ENCODE measurements around the gene SCN7A. TPM values are rescaled to one million over a fixed set of nuclear protein-coding genes. Genes with fewer than 3 reads are reported as not detected.
A peak's percentile ranks its signal among the peaks of the same experiment; 100 is the strongest.
"Not testable (repeated sequence)": the region's sequence is repeated elsewhere in the genome, so short reads cannot be mapped to it uniquely, and the experiment has no call there.

SCN7A gene
- 0.16 and 0.21 TPM in 2 replicates for total RNA-seq
- polyA plus RNA-seq (2012) = 0.01 TPM

DNA sequence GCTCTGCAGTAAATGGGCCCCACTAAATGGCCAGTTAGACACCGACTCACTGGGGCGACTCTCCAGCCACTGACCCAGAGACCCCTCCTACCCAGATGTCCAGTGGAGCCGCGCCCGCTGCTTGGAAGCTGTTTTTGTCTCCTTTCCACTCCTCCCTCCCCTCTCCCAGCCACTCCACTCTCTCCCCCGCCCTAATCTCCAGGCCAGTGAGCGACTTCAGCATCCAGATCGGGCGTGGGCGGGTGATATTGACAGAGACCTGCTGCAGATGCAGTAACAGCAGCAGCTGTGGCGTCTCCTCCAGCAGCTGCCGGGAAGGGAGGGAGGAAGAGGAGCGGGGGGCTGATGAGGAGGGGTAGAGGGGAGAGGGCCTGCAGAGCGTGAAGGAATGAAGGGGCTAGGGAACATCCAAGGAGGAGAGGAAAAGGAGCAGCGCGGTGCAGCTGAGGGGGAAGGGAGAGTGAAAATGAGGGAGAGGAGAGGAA, at the start of gene SCN7A:
SCN7A (minus strand) TSS at position 110 of the 485 bp plus-strand sequence. CDS start 16,553 bp downstream, outside the sequence.
- peak; percentile 57 for DNase-seq (ENCODE audit: low read depth)

GRCh38 chr2:166539340-166540162, 45.5 kb upstream of the SCN7A start:
- peak; percentile 86 for DNase-seq (ENCODE audit: low read depth)

- no peak for DNase-seq (ENCODE audit: low read depth)
Observed at GRCh38 chr2:166536111-166536510, 42.1 kb upstream of the SCN7A start.

GRCh38 chr2:166521155-166521554, 27.1 kb upstream of the SCN7A start:
- no peak for DNase-seq (ENCODE audit: low read depth)

DNA sequence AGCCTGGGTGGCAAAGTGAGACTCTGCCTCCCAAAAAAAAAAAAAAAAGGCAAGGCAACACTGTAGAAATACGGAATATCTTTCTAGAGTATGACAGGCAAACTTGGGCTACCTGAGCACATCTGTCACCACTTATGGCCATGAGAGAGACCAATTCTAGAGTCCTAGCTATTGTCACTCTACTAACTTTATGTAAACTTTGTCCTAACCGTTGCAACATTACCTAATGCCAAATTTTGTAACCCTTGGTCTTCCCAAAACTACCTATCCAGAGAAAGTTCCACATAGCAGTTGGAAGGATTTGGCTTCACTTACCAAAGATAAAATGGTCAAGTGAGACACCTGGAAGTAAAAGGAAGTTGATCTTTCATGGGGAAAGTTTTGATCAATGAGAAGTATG, 26.6 kb upstream of the SCN7A start:
- no peak for DNase-seq (ENCODE audit: low read depth)

- no peak for DNase-seq (ENCODE audit: low read depth)
Observed at GRCh38 chr2:166519391-166519962, 25.4 kb upstream of the SCN7A start.

GRCh38 chr2:166518634-166519390, 24.8 kb upstream of the SCN7A start:
- DNase-seq (ENCODE audit: low read depth) = no peak

GRCh38 chr2:166517533-166518061, 23.5 kb upstream of the SCN7A start:
- DNase-seq (ENCODE audit: low read depth) = no peak

GRCh38 chr2:166516712-166517303, 22.8 kb upstream of the SCN7A start:
- peak; percentile 30 for DNase-seq (ENCODE audit: low read depth)

GRCh38 chr2:166513952-166514351, 19.9 kb upstream of the SCN7A start:
- no peak for DNase-seq (ENCODE audit: low read depth)

DNA sequence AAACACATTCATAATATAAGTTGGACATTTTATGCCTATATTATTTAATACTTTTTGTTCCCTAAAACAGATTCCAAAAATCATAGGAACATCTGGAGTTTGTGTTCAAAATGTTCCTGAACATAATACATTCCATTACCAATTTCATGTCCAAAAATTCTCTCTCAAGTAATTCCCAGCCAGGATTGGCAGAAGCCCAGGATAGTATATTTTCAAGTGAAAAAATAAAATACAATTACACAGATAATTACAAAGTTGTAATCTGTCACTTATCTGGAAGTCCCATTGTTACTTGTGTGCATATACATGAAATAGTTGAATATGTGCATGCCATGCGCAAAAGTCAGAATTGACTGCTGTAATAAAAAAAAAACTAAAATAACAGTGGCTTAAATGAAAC, 5.2 kb upstream of the SCN7A start:
- DNase-seq (ENCODE audit: low read depth) = no peak

GRCh38 chr2:166491461-166491860, 2.6 kb downstream of the SCN7A start:
- no peak for DNase-seq (ENCODE audit: low read depth)

DNA sequence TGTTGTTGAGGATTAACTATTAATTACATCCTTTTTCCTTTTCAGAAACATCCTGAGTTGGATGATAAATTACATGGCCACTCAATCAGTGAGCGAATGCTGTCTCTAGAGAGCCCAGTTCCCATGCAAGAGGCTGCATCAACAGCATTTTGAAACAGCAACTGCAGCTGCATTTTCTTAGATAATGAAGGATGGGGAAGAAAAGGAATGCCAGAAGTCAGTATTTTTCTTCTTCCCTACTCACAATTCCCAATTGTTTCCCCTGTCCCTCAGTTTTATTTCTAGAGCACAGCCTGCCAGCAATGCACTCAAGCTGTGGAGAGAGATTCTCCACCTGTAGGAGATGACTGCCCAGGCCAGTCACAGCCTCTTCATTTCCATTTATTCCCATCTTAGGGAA, 6.9 kb downstream of the SCN7A start:
- no peak for DNase-seq (ENCODE audit: low read depth)

- no peak for DNase-seq (ENCODE audit: low read depth)
Observed at GRCh38 chr2:166485558-166486178, 8.4 kb downstream of the SCN7A start.

DNA sequence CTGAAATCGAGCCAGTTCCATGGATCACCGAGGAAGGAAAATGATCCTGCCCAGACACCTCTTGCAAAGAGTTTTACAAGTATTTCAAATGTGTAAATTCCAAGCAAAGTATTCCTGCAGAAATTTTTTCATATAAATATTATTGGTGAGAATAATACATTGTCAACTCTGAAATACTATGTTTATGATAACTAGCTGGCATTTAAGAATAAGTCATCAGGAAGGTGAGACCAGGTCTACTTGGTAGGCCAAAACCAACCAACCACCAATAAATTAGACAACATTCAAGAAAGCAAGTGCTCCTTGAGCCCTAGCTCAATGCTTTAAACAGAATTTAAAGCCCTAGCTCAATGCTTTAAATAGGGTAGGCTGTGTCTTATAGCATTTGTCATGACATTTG, 21.7 kb downstream of the SCN7A start:
- DNase-seq (ENCODE audit: low read depth) = no peak

GRCh38 chr2:166468124-166469024, 25.7 kb downstream of the SCN7A start:
- DNase-seq (ENCODE audit: low read depth) = no peak

DNA sequence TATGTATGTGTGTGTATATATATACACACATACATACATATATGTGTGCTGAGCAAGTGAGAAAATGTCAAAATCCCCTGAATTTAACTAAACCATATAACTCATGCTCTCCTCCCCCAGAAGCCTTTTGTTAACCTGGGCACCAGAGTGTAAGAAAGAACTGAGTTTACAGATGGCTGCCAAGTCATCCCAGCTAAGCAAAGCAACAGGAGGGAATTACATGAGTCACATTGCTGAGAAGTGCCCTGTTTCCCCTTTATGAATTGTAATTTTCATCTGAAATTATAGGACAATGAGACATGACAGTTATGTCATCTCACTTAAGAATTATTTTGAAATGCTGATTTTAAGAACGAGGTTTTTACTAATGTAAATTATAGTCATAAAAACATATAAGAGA, 29.9 kb downstream of the SCN7A start:
- DNase-seq (ENCODE audit: low read depth) = no peak

GRCh38 chr2:166463640-166464039, 30.4 kb downstream of the SCN7A start:
- DNase-seq (ENCODE audit: low read depth) = no peak

DNA sequence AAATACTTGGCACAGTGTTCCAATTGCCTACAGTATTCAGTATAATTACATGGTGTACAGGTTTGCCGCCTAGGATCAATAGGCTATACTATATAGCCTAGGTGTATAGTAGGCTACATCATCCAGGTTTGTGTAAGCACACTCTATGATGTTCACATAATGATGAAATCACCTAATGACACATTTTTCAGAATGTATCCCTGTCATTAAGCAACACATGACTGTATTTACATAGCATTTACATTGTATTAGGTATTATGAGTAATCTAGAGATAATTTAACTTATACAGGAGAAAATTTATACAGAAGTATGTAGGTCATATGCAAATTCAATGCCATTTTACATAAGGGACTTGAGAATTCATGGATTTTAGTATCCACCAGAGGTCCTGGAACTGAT, 35.4 kb downstream of the SCN7A start:
- no peak for DNase-seq (ENCODE audit: low read depth)

DNA sequence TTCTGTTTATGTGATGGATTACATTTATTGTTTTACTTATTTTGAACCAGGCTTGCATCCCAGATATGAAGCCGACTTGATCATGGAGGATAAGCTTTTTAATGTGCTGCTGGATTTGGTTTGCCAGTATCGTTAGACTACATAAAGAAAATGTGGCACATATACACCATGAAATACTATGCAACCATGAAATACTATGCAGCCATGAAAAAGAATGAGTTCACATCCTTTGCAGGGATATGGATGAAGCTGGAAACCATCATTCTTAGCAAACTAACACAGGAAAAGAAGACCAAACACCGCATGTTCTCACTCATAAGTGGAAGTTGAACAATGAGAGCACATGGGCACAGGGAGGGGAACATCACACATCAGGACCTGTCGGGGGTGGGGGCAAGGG, 38.2 kb downstream of the SCN7A start:
- DNase-seq (ENCODE audit: low read depth) = not testable (repeated sequence)

Measured in myocyte (in vitro differentiated cells).